Right lobe of liver (tissue), 6 donors: Measurements from ENCODE around the gene SNCAIP. TPM values are rescaled to one million over a fixed set of nuclear protein-coding genes. Genes with fewer than 3 reads are reported as not detected.

Experiments
- ATAC-seq, 4 donors: fragments of 200-7000 bp; cut with Tn5 transposase; one replicate each; pipeline ENCODE4 v1.9.1; 2020; ENCODE audit warnings: mild to moderate bottlenecking in 4 of 4, moderate library complexity in 4 of 4
- DNase-seq, 3 donors: peaks; one replicate each; pipeline ENCODE4 v3.0.0-alpha.2; 2020
- H3K27ac ChIP-seq, 3 donors: fragments of 200-600 bp; one replicate each; pipeline ENCODE4 v1.8.0; 2022
- H3K27me3 ChIP-seq, 2 donors: fragments of 200-600 bp; one replicate each; pipeline ENCODE4 v1.8.0; 2022
- H3K36me3 ChIP-seq, 4 donors: fragments of 200-600 bp; sonication (generic) in 1 of 4; one replicate each; pipeline versions ENCODE4 v1.5.1 to v1.8.0; 2017 to 2022; ENCODE audit warnings: control low read depth in 1 of 4
- H3K4me1 ChIP-seq, 4 donors: fragments of 200-600 bp; sonication (generic) in 1 of 4; one replicate each; pipeline versions ENCODE4 v1.5.1 to v1.8.0; 2017 to 2022; ENCODE audit warnings: control low read depth in 1 of 4
- H3K4me3 ChIP-seq, 3 donors: fragments of 200-600 bp; one replicate each; pipeline ENCODE4 v1.8.0; 2022
- H3K9me3 ChIP-seq, 4 donors: fragments of 200-600 bp; sonication (generic) in 1 of 4; one replicate each; pipeline versions ENCODE4 v1.5.1 to v1.8.0; 2017 to 2022; ENCODE audit warnings: control low read depth in 1 of 4
- CTCF ChIP-seq, 4 donors: fragments of 200-600 bp in 3 of 4; fragments of 450-650 bp in 1 of 4; IDR thresholded peaks; one replicate each; pipeline versions ENCODE4 v1.5.1 to v1.8.0; 2016 to 2022; ENCODE audit warnings: antibody characterized with exemption in 4 of 4, mild to moderate bottlenecking in 2 of 4
- POLR2A ChIP-seq: fragments of 450-650 bp; IDR thresholded peaks from one replicate; pipeline ENCODE4 v1.6.1; 2017; ENCODE audit warnings: antibody characterized with exemption, mild to moderate bottlenecking
- WGBS: methylation state at CpG from one replicate; pipeline ENCODE4 v1.1.6; 2018; ENCODE audit warnings: low coverage, low lambda C conversion rate; ENCODE audit not compliant: insufficient coverage; ENCODE audit errors: missing lambda C conversion rate; 5-methylcytosine and 5-hydroxymethylcytosine counted together
- intact Hi-C, 2 donors: fragments of 100-400 bp; cut with DNase I; formaldehyde crosslinking; loops; one replicate each; pipeline versions ENCODE4 v1.11.2 to v1.14.1; 2022
- total RNA-seq, 6 experiments: library from RNA; depleted of rRNA in 2 of 6; stranded (reverse); fragments of >200 nt in 2 of 6; fragmentation: NEBNext Ultra II Directional in 3 of 6; extraction: Animal tissue kit (Norgen Biotek cat#: 25700) in 3 of 6; gene quantifications; one replicate each; pipeline versions ENCODE4 v1.1.0 to v1.2.4, GENCODE V29; 2016 to 2023
- donor health status: DM: no; HTN: yes; CAD: no.
- donor health status: DM: no; HTN: no; CAD: no.
- donor health status: DM: no; HTN: no; CAD: no.
- donor health status: DM: no; HTN: yes; CAD: no.
- donor health status: DM: no; HTN: yes; CAD: no.

Gene SNCAIP
- total RNA-seq, 6 experiments from 2014 or later: 0.19 to 0.65 (median 0.32) TPM; not detected in 1

- no peak for ATAC-seq
- H3K27ac ChIP-seq: no peak overlapping the region
- TF ChIP-seq CTCF (IDR thresholded peaks at IDR 0.05) (no peak), POLR2A (no peak)
- intact Hi-C loops: no loop called here
- no peak for DNase-seq
- H3K27me3 ChIP-seq: no peaks in the 10 kb centered on the region
- no peaks in the 10 kb centered on the region for H3K36me3 ChIP-seq
- WGBS: 38% methylated on average over 1 of the region's 1 CpG
- no peaks in the 10 kb centered on the region for H3K9me3 ChIP-seq
- peaks cover 0 to 14% (median 5%) of the 10 kb centered on the region in 4 donors for H3K4me1 ChIP-seq
- no peak overlapping the region for H3K4me3 ChIP-seq
Observed at GRCh38 chr5:122315521-122315920, 3.5 kb downstream of the SNCAIP start.

- ATAC-seq (no peak), DNase-seq (no peak)
- WGBS: 60% methylated on average over 8 of the region's 8 CpGs
- H3K4me1 ChIP-seq: peaks cover 0 to 14% (median 5%) of the 10 kb centered on the region in 4 donors
- TF ChIP-seq POLR2A (no peak), CTCF (IDR thresholded peaks at IDR 0.05) (no peak)
- intact Hi-C loops: no loop called here
- H3K36me3 ChIP-seq: no peaks in the 10 kb centered on the region
- no peak overlapping the region for H3K4me3 ChIP-seq
- H3K27me3 ChIP-seq: no peaks in the 10 kb centered on the region
- no peaks in the 10 kb centered on the region for H3K9me3 ChIP-seq
- H3K27ac ChIP-seq: no peak overlapping the region
Observed at GRCh38 chr5:122316656-122317055, 4.6 kb downstream of the SNCAIP start.

- intact Hi-C loops: no loop called here
Observed at GRCh38 chr5:122319897-122320296, 7.9 kb downstream of the SNCAIP start.

GRCh38 chr5:122321921-122322320 is 9.9 kb downstream of the SNCAIP start:
- no peak overlapping the region for H3K4me3 ChIP-seq
- no peaks in the 10 kb centered on the region for H3K27me3 ChIP-seq
- 57% methylated on average over 2 of the region's 2 CpGs for WGBS
- H3K27ac ChIP-seq: no peak overlapping the region
- ATAC-seq (no peak), DNase-seq (no peak)
- TF ChIP-seq CTCF (IDR thresholded peaks at IDR 0.05) (no peak), POLR2A (no peak)
- no peaks in the 10 kb centered on the region for H3K36me3 ChIP-seq
- H3K4me1 ChIP-seq: no peaks in the 10 kb centered on the region
- intact Hi-C loops: no loop called here
- H3K9me3 ChIP-seq: no peaks in the 10 kb centered on the region

More at GRCh38 chr5:122319897-122320296, 7.9 kb downstream of the SNCAIP start:
- DNase-seq: no peak
- 74% methylated on average over 2 of the region's 2 CpGs for WGBS
- Histone ChIP-seq H3K9me3 (no peaks in the 10 kb centered on the region), H3K4me1 (no peaks in the 10 kb centered on the region), H3K27me3 (no peaks in the 10 kb centered on the region), H3K27ac (no peak overlapping the region), H3K36me3 (no peaks in the 10 kb centered on the region), H3K4me3 (no peak overlapping the region)
- ATAC-seq: no peak
- no peak for TF ChIP-seq CTCF (IDR thresholded peaks at IDR 0.05)
- no peak for TF ChIP-seq POLR2A
